ENCODE data around the gene RNU4-1.

DNA sequence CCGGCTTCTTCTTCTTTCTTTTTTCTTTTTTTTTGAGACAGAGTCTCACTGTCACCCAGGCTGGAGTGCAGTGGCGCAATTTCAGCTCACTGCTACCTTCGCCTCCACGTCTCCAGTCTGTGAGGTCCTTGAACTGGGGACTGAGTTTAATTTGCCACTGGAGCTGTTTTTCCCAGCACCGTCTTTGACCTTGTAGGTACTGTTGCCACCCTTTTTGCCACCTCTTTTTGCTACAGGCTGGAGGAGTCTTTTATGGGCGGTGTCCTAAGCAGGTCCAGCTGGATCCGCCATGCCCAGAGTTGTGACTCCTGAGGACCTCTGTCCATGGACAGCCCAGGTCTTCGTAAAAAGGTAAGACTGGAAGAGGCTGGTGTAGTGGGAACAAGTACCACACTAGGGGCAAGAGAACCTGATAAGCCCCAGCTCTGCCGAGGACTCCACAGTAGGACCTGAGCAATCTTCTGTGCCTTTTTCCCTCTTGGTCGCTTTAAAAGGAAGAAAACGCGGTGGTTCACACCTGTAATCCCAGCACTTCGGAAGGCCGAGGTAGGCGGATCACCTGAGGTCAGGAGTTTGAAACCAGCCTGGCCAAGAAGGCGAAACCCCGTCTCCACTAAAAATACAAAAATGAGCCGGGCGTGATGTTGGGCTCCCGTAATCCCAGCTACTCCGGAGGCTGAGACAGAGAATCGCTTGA is 2.3 kb downstream of the RNU4-1 start:
- TF ChIP-seq CTCF (conservative IDR thresholded peaks at IDR 0.05; ENCODE audit: low read depth, low read length) = no peak
- no peak for TF ChIP-seq EZH2 (IDR thresholded peaks at IDR 0.05; ENCODE audit: low read length, unreplicated experiment)

Data from PC-3 (cell line).